HFF-Myc (cell line): ENCODE data around the gene SMTNL1.

Experiments used
- DNase-seq: peaks from one replicate; pipeline ENCODE4 v3.0.0-alpha.2; 2011; ENCODE audit warnings: low read depth; ENCODE audit errors: extremely low read depth
- H3K4me3 ChIP-seq: replicated peaks from 2 replicates; pipeline ENCODE4 v1.5.1; 2011; ENCODE audit warnings: low read depth, mild to moderate bottlenecking, control low read depth, low read length
- CTCF ChIP-seq: IDR thresholded peaks from 2 replicates; pipeline ENCODE4 v1.5.1; 2012; ENCODE audit warnings: mild to moderate bottlenecking, low read depth, low read length, control low read depth; ENCODE audit errors: missing control alignments

Gene SMTNL1

GRCh38 chr11:57566905-57567514 is 29.6 kb downstream of the SMTNL1 start:
- TF ChIP-seq CTCF, result no peak
- DNase-seq, result no peak
- H3K4me3 ChIP-seq, result peak overlapping the region; percentile 69

- TF ChIP-seq CTCF, result no peak
- H3K4me3 ChIP-seq, result peak within 1 kb of the TSS; percentile 69
- no peak for DNase-seq
Observed at GRCh38 chr11:57567515-57568329, 30.3 kb downstream of the SMTNL1 start, which contains the start of gene UBE2L6. Gene UBE2L6, minus strand, starts transcription at chr11:57567672. Its CDS starts 61 bp downstream, at chr11:57567611.

- peak; percentile 63 for DNase-seq
- TF ChIP-seq CTCF, result peak; percentile 94
- H3K4me3 ChIP-seq, result peak overlapping the region; percentile 69
Observed at GRCh38 chr11:57568330-57568766, 31.0 kb downstream of the SMTNL1 start.

- TF ChIP-seq CTCF, result no peak
- H3K4me3 ChIP-seq, result no peak overlapping the region
- DNase-seq, result no peak
Observed at GRCh38 chr11:57571606-57572005, 34.2 kb downstream of the SMTNL1 start.

GRCh38 chr11:57574061-57574460 is 36.7 kb downstream of the SMTNL1 start:
- TF ChIP-seq CTCF, result no peak
- DNase-seq, result no peak
- H3K4me3 ChIP-seq, result no peak overlapping the region

- H3K4me3 ChIP-seq, result no peak overlapping the region
- no peak for TF ChIP-seq CTCF
Observed at GRCh38 chr11:57584341-57584740, 46.9 kb downstream of the SMTNL1 start.

More at GRCh38 chr11:57584341-57584740, 46.9 kb downstream of the SMTNL1 start:
- DNase-seq, result no peak
